ENCODE results near the gene PARP11. TPM values are rescaled to one million over a fixed set of nuclear protein-coding genes. Genes with fewer than 3 reads are reported as not detected.

Gene PARP11
- total RNA-seq, 1 donor from 2014 or later, result 11.0 TPM

DNA sequence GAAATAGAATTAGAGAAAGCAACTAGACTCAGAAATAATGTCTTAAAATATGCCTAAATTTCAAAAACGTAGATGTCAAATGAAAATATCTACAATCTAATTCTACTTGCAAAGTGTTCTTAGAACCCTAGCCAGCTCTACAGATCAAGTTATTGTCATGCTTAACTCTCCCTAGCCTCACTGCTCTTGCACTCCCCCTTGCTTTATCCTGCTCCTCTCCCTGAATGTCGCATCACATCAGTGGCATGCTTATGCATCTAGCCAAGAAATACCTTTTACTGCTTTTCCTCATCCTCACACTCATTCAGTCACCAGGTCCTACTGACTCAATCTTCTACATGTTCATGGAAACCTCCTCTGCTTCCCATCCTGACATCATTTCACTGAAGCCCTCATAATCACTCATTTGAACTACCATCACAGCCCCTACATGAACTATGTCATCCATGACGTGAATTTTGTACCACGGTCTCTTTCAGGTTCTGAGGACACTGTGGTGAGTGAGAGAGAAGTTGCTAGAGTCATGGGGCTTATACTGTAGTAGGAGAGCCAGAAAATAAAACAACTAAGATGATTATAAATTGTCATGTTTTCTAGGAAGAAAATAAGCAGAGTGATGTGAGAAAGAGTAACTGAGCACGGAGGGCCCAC, 97.7 kb downstream of the PARP11 start:
- no peak for DNase-seq (ENCODE audit: low spot score)

DNA sequence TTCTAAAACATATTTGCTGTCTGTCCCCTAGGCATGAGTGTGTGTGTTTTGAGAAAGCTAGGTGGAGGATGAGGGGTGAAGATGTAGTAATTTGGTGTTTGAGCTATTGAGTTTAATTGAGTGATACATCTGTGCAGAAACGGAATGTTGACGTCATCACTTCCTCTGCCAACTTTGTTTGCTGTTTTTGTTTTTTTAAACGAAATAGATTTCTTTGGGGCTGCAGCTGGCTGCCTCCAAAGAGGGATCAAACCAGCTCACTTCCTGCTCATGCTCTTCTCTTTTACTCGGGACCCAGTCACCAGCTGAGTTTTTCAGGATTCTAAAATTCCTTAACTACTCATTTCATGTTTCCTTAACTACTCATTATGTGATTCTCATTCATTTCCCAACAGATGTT, 100.8 kb downstream of the PARP11 start:
- no peak for DNase-seq (ENCODE audit: low spot score)

DNA sequence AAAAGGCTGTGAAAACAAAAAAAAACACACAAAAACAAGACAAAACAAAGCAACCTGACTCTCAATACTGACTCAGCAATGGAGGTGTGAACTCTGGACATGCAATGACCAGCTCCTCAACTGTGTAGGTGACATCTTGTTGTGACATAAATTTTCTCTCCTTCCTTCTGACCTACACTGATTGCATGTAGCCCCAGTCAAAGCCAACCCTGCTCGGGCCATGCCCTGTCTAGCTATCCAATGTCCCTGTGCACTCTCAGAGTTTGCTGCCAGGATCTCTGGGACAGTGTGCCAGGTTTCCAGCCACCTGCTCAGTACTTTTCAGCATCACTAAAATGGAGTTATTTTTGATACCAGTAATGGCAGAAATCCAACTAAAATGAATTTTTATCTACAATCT, 101.3 kb downstream of the PARP11 start:
- no peak for DNase-seq (ENCODE audit: low spot score)

DNA sequence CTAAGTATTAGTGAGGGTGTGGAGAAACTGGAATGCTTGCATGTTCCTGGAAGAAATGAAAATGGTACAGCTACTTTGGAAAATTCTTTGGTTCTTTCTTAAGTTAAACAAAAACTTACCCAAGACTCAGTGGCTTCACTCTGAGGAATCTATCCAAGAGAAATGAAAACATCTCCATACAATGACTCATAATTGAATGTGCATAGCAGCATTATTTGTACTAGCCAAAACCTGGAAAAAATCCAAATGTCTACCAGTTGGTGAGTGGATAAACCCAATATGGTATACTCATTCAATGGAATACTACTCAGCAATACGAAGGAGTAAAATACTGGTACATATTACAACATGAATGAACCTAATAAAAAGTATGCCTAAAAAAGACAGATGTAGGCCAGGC, 102.3 kb downstream of the PARP11 start:
- DNase-seq (ENCODE audit: low spot score), result no peak

DNA sequence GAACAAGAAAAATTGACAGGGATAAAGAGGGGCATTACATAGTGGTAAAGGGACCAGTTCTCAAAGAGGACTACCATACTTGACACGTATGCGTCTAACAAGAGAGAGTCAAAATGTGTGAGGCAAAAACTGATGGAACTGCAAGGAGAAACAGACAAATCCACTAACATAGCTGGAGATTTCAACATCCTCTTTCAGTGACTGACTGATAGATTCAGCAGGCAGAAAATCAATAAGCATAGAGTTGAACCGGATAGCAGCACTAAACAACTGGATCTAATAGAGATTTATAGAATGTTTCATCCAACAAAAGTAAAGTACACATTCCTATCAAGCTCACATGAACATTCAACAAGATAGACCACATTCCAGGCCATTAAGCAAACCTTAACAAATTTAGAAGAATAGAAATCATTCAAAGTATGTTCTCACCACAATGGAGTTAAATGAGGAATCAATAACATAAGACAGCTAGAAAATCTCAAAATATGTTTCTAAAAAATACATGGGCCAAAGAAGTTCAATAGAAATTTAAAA, 104.2 kb downstream of the PARP11 start:
- DNase-seq (ENCODE audit: low spot score), result no peak

DNA sequence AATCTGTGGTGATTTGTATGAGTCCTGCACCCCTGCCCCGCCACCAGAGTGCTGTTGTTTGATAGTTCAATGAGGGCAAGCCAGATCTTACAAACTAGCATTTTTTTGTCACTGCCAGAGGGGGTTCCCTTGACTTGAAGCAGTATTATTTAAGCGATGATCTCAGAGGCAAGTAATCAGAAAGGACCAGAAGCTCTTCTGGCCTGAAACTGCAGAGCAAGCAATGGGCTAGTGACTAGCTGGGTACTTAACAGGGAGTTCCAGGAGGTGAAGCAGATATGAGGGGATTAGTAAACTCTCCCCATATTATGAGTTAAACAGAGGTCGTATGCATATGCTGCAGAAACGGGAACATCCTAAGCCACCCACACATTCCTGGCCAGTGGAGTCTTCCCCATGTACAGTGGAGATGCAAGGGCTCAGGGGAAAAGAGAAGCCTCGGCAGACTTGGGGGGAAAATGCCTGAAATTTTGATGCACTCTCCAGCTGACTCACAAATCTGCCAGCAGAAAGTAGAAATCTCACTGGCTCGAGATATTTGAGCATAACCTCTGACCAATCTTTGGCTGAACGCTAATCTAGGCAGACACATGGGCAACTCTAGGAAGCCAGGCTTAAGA, 112.0 kb downstream of the PARP11 start:
- no peak for DNase-seq (ENCODE audit: low spot score)

DNA sequence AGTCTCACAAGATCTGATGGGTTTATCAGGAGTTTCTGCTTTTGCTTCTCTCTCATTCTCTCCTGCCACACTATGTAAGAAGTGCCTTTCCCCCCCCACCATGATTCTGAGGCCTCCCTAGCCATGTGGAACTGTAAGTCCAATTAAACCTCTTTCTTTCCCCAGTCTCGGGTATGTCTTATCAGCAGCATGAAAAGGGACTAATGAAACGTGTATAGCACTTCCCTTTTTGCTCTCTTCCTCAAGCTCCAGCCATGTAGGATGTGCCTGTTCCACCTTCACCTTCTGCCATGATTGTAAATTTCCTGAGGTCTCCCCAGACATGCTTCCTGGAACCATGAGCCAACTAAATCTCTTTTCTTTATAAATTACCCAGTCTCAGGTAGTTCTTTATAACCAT, 113.3 kb downstream of the PARP11 start:
- DNase-seq (ENCODE audit: low spot score), result no peak

Other genes with a start within 250 kb of the PARP11 start
- 4.7 TPM for gene CRACR2A, start 120.3 kb downstream of the PARP11 start, total RNA-seq

Data from mesenteric fat pad (tissue), 1 donor.